ENCODE measurements around the gene DARS1. TPM values are rescaled to one million over a fixed set of nuclear protein-coding genes. Genes with fewer than 3 reads are reported as not detected.

The DARS1 gene
- polyA plus RNA-seq, 1 of the 3 experiments (the other 2 are of a cell fraction), result 52.2 TPM

DNA sequence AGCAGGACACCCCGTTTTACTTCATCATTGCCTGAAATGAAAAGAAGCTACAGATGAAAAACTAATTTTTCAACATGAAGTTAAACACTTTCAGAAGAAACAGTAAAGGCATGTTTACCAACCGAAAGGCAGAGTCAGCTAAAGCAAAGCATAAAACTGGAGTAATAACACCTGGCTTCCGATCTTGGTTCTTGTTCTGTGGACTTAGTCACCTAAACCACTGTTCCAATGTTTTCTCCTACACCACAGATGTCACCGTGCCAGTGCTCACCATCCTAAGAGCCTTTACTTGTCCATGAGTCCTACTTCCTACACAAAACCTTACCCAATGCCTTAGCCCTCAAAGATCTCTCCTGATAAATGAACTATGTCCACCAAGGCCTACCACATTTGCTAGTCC is 122.7 kb downstream of the DARS1 start (continued):
- TF ChIP-seq CTCF (IDR thresholded peaks at IDR 0.05), result no peak

Other genes starting within 250 kb of the DARS1 start
- 32.7 and 48.7 TPM in 2 replicates for gene UBXN4, start 243.8 kb downstream of the DARS1 start, polyA plus RNA-seq (2012; rRNA removed)
- gene LCT, start 148.4 kb downstream of the DARS1 start, polyA plus RNA-seq (2012; rRNA removed), result not detected in 2 replicates
- 18.4 and 18.9 TPM in 2 replicates for gene MCM6, start 109.2 kb downstream of the DARS1 start, polyA plus RNA-seq (2012; rRNA removed)
- 0.48 and 1.3 TPM in 2 replicates for gene CXCR4, start 132.5 kb upstream of the DARS1 start, polyA plus RNA-seq (2012; rRNA removed)

Measured in SK-N-SH (cell line).